Stimulated activated naive B cell treated with anti-CD40 and anti-IgM and Interleukin-4, amounts not matched to agents 10 μg/mL and 1 μg/mL and 100 μg/mL, for 72 hours (primary cell): Measurements from ENCODE around the gene SNAI1.
A peak's percentile ranks its signal among the peaks of the same experiment; 100 is the strongest.
"Not testable (repeated sequence)": the region's sequence is repeated elsewhere in the genome, so short reads cannot be mapped to it uniquely, and the experiment has no call there.

Experiments
- ATAC-seq, 2 donors: fragments of 150-1000 bp; cut with Tn5 transposase; replicated peaks; 2 replicates each; pipeline ENCODE4 v1.10.0; 2021; ENCODE audit warnings: moderate library complexity in 1 of 2
- DNase-seq: peaks from one replicate; pipeline ENCODE4 v3.0.0; 2021
- H3K27ac Mint-ChIP-seq: one replicate; pipeline ENCODE4 v1.8.0; 2022; ENCODE audit warnings: mild to moderate bottlenecking, mixed read lengths
- H3K27me3 Mint-ChIP-seq, 2 donors: one replicate each; pipeline ENCODE4 v1.8.0; 2022; ENCODE audit warnings: mixed read lengths in 2 of 2
- H3K36me3 Mint-ChIP-seq, 2 donors: one replicate each; pipeline ENCODE4 v1.8.0; 2022; ENCODE audit warnings: mixed read lengths in 2 of 2, mild to moderate bottlenecking in 1 of 2
- H3K4me1 Mint-ChIP-seq, 2 donors: one replicate each; pipeline ENCODE4 v1.8.0; 2022; ENCODE audit warnings: mixed read lengths in 2 of 2, mild to moderate bottlenecking in 1 of 2
- H3K4me3 Mint-ChIP-seq, 2 donors: one replicate each; pipeline ENCODE4 v1.8.0; 2022; ENCODE audit warnings: mild to moderate bottlenecking in 2 of 2, mixed read lengths in 2 of 2, moderate library complexity in 1 of 2
- H3K9me3 Mint-ChIP-seq, 2 donors: one replicate each; pipeline ENCODE4 v1.8.0; 2022; ENCODE audit warnings: mixed read lengths in 2 of 2, mild to moderate bottlenecking in 1 of 2

The SNAI1 gene

DNA sequence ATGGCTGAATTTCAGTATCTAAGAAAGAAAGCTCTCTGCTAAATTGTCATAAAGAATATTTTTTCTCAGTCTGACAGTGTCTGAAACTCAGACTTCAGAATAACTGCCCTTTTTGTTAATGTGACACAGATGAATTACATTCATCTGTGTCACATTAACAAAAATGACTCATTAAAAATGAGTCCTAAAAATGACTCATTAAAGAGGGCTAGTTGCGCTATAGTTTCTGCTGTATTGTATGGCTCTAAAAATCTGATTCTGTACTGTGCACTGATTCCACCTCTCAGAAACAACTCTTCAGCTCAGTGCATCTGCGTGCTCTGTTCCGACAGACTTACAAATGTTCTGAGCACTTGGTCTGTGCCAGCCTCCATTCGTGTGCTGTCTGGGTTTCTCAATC, 31.6 kb upstream of the SNAI1 start:
- no peak for DNase-seq
- no peak overlapping the region for H3K4me3 Mint-ChIP-seq
- H3K4me1 Mint-ChIP-seq, result peaks cover 0 to 3% of the 10 kb centered on the region in 2 donors
- no peak overlapping the region for H3K27ac Mint-ChIP-seq
- peaks cover 47 to 63% of the 10 kb centered on the region in 2 donors for H3K36me3 Mint-ChIP-seq
- no peaks in the 10 kb centered on the region for H3K9me3 Mint-ChIP-seq
- no peak for ATAC-seq
- no peaks in the 10 kb centered on the region for H3K27me3 Mint-ChIP-seq

DNA sequence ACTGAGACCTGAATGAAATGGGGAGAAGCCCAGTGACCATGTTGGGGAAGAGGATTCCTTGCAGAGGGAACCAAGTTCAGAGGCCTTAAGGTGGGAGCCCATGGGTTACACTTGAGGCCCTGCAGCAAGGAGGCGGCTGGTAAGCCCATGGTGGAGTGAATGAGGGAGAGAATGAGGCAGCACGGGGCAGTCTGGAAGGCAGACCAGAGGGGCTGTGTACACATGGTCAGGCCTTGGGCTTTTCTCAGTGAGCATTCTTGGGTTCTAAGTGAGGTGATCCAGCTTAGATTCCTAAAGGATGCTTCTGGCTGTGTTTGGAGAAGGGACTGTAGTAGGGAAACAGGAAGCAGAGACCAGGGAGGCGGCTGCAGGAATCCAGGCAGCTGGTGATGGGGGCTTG, 27.6 kb upstream of the SNAI1 start:
- Mint-ChIP-seq H3K36me3 (peaks cover 47 to 64% of the 10 kb centered on the region in 2 donors), H3K4me1 (peaks cover 13 to 25% of the 10 kb centered on the region in 2 donors), H3K9me3 (no peaks in the 10 kb centered on the region), H3K27ac (no peak overlapping the region), H3K4me3 (no peak overlapping the region), H3K27me3 (no peaks in the 10 kb centered on the region)
- no peak for ATAC-seq
- no peak for DNase-seq

DNA sequence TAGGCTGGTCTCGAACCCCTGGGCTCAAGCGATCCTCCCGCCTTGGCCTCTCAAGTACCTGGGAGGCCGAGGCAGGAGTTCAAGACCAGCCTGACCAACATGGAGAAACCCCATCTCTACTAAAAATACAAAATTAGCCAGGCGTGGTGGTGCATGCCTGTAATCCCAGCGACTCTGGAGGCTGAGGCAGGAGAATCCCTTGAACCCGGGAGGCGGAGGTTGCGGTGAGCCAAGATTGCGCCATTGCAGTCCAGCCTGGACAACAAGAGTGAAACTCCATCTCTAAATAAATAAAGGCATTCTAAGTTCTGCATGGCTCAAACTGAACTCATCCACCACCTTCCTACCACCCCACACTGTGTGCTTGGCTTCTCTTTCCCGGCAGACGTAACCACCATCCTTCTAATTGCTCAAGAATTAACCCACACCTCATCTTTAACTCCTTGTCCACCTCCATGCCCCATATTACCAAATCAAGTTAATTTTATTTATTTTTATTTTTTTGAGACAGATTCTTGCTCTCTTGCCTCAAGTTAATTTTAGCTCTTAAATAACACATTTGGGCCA, 26.9 kb upstream of the SNAI1 start:
- H3K27me3 Mint-ChIP-seq, ATAC-seq, DNase-seq, H3K9me3 Mint-ChIP-seq, H3K4me3 Mint-ChIP-seq, H3K27ac Mint-ChIP-seq: not testable (repeated sequence)
- Mint-ChIP-seq H3K4me1 (peaks cover 13 to 25% of the 10 kb centered on the region in 2 donors), H3K36me3 (peaks cover 45 to 61% of the 10 kb centered on the region in 2 donors)

GRCh38 chr20:49956689-49957088, 26.1 kb upstream of the SNAI1 start:
- peaks cover 41 to 61% of the 10 kb centered on the region in 2 donors for H3K36me3 Mint-ChIP-seq

GRCh38 chr20:49957089-49957938, 25.5 kb upstream of the SNAI1 start:
- not testable (repeated sequence) for H3K4me3 Mint-ChIP-seq, H3K27me3 Mint-ChIP-seq, DNase-seq, H3K9me3 Mint-ChIP-seq
- peak; percentile 49 to 64 for ATAC-seq
- Mint-ChIP-seq H3K4me1 (peaks cover 14 to 25% of the 10 kb centered on the region in 2 donors), H3K36me3 (peaks cover 41 to 54% of the 10 kb centered on the region in 2 donors), H3K27ac (peak overlapping the region; percentile 88)

More at GRCh38 chr20:49956689-49957088, 26.1 kb upstream of the SNAI1 start:
- peak overlapping the region; percentile 88 for H3K27ac Mint-ChIP-seq
- DNase-seq, result no peak
- no peak for ATAC-seq
- H3K4me3 Mint-ChIP-seq, result no peak overlapping the region
- no peaks in the 10 kb centered on the region for H3K27me3 Mint-ChIP-seq
- no peaks in the 10 kb centered on the region for H3K9me3 Mint-ChIP-seq
- H3K4me1 Mint-ChIP-seq, result peaks cover 14 to 25% of the 10 kb centered on the region in 2 donors

DNA sequence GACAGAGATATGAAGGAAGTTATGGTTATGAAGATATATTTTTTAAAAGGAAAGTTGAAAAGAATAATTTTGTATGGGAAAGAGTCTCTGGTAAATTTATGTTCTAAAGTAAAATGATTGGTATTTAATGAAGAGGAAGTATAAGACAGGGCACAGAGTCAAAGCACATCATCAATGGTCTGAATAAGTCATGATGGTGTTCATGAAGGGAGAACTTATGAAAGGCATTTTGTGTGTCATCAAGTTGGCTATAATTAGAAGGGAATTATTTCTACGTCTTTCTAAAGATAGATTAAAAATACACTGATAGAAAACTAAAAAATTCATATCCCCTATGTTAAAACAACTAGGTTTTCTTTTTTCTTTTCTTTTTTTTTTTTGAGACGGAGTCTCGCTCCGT, 21.4 kb upstream of the SNAI1 start:
- peaks cover 25 to 35% of the 10 kb centered on the region in 2 donors for H3K36me3 Mint-ChIP-seq
- H3K27ac Mint-ChIP-seq, result no peak overlapping the region
- no peaks in the 10 kb centered on the region for H3K9me3 Mint-ChIP-seq
- H3K27me3 Mint-ChIP-seq, result no peaks in the 10 kb centered on the region
- H3K4me3 Mint-ChIP-seq, result no peak overlapping the region
- peaks cover 14 to 25% of the 10 kb centered on the region in 2 donors for H3K4me1 Mint-ChIP-seq
- no peak for DNase-seq
- ATAC-seq, result peak in 1 of 2 donors; percentile 28

DNA sequence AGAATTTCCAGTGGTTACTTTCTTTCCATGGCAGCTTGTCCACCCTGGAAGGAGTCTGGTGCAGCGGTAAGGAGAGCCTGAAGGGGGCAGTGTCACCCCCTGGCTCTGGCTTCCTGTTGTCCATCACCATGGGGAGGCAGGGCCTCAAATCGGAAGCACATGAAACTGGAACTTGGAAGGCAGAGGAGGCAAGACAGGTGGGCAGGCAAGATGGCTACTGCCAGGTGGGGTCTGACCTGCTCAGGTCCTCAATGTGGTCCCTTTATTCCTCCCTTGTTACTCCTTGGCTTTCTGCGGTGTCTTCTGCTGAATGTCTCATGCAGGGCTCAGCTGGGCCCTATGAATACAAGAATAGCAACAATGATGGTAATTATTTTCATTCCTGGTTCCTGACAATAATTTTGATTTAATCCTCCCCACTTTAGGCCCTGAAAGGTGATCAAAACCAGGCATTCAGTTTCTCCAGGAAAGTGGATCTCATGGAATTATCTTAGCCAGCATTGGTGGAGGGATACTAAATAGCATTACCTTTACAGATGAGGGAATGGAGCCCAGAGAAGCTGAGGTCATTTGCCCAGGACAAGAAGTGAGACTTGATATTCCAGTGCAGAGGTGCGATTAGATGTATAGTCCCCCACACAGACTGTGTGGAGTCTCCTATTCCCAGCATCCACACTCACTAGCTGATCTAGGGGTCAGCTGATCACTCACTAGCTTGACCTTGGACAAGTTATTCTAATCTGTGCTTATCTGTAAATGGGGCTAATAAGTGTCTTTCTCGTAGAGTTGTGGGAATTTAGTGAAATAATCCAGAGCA, 17.6 kb upstream of the SNAI1 start:
- ATAC-seq, result peak in 1 of 2 donors; percentile 49
- H3K4me1 Mint-ChIP-seq, result peaks cover 2 to 5% of the 10 kb centered on the region in 2 donors
- no peaks in the 10 kb centered on the region for H3K9me3 Mint-ChIP-seq
- no peak overlapping the region for H3K27ac Mint-ChIP-seq
- H3K4me3 Mint-ChIP-seq, result no peak overlapping the region
- no peak for DNase-seq
- H3K36me3 Mint-ChIP-seq, result peaks cover 3 to 5% of the 10 kb centered on the region in 2 donors
- no peaks in the 10 kb centered on the region for H3K27me3 Mint-ChIP-seq

DNA sequence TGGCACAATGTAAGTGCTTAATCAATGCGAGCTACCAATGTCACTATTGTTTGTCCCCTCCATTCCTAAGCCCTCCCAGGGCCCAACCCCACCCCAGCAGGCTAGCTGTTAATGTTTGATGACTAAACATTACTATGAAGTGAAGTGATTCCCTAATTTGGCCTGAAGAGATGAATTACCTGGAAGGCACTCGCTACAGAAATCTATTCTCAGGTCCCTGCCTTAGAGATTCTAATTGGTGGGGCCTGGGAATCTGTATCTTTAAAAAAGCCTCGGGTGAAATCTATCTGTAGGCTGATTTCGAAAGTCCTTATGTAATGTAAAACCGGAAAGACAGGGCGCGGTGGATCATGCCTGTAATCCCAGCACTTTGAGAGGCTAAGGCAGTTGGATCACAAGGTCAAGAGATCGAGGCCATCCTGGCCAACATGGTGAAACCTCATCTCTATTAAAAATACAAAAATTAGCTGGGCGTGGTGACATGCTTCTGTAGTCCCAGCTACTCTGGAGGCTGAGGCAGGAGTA, 16.9 kb upstream of the SNAI1 start:
- Mint-ChIP-seq H3K27me3 (no peaks in the 10 kb centered on the region), H3K4me1 (peaks cover 2 to 5% of the 10 kb centered on the region in 2 donors), H3K9me3 (no peaks in the 10 kb centered on the region), H3K4me3 (no peak overlapping the region), H3K27ac (no peak overlapping the region), H3K36me3 (peaks cover 3 to 5% of the 10 kb centered on the region in 2 donors)
- DNase-seq (no peak), ATAC-seq (no peak)

DNA sequence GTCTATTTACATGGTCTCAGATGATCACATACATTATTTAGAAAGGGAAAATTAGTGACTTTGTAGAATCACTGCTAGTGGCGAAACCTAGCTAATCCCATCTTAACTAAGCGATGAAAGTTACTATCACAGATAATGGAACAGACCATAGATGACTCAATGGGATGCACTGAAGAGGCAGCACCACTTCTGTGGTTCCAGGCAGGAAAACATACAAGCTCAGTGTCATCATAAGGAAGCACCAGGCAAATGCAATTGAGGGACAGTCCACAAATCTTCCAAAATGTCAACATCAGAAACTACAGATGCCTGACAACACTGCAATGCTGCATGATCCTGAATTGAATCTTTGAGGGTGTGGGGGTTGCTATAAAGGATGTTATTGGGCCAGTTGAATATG, 15.9 kb upstream of the SNAI1 start:
- no peak overlapping the region for H3K4me3 Mint-ChIP-seq
- no peaks in the 10 kb centered on the region for H3K9me3 Mint-ChIP-seq
- H3K4me1 Mint-ChIP-seq, result peaks cover 0 to 5% of the 10 kb centered on the region in 2 donors
- no peaks in the 10 kb centered on the region for H3K27me3 Mint-ChIP-seq
- no peak for DNase-seq
- ATAC-seq, result no peak
- no peak overlapping the region for H3K27ac Mint-ChIP-seq
- H3K36me3 Mint-ChIP-seq, result peaks cover 0 to 3% of the 10 kb centered on the region in 2 donors

DNA sequence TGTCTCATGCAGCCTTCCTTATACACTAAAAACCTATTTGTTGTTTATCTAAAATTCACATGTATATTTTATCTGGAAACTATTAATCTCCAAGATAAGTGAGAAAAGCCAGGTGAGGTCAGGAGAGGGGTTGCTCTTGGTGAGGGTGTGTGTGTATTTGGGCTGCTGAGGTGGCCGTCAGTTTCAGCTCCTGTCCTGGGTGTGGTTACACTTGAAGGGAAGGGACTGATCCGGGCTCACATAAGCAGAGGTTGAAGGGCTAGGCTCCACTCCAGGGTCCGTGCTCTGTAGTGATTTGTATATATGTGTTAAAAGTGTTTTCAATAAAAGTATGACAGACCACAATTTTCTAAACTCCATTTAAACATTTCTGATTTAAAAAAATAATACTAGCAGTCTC, 13.5 kb upstream of the SNAI1 start:
- peaks cover 0 to 5% of the 10 kb centered on the region in 2 donors for H3K4me1 Mint-ChIP-seq
- DNase-seq (no peak), ATAC-seq (peak in 1 of 2 donors; percentile 51)
- H3K9me3 Mint-ChIP-seq, result no peaks in the 10 kb centered on the region
- H3K27me3 Mint-ChIP-seq, result no peaks in the 10 kb centered on the region
- no peak overlapping the region for H3K4me3 Mint-ChIP-seq
- no peak overlapping the region for H3K27ac Mint-ChIP-seq
- no peaks in the 10 kb centered on the region for H3K36me3 Mint-ChIP-seq

DNA sequence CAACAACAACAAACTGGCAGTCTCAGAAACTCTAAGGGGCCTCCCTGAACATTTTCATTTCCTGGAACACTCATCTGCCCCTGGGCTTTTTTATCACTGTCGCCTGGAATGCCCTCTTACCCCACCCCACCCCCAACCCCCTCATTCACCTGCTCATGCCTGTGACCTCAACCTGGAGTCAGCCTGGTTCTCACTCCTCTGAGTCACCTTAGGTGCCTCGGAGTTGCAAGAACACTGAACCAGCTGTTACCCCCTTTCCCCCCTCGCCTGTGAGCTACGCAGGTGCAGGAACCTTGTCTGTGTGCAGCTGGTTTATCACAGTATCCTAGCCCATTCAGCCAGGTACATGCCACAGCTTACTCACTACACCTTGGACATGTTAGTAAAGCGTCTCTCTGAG, 12.8 kb upstream of the SNAI1 start:
- DNase-seq, result no peak
- Mint-ChIP-seq H3K27ac (no peak overlapping the region), H3K4me3 (no peak overlapping the region), H3K36me3 (no peaks in the 10 kb centered on the region), H3K4me1 (peaks cover 0 to 5% of the 10 kb centered on the region in 2 donors), H3K27me3 (no peaks in the 10 kb centered on the region), H3K9me3 (no peaks in the 10 kb centered on the region)
- no peak for ATAC-seq

GRCh38 chr20:49970498-49970897, 12.3 kb upstream of the SNAI1 start:
- no peak for DNase-seq
- no peaks in the 10 kb centered on the region for H3K9me3 Mint-ChIP-seq
- H3K4me1 Mint-ChIP-seq, result peaks cover 0 to 5% of the 10 kb centered on the region in 2 donors
- ATAC-seq, result no peak
- H3K4me3 Mint-ChIP-seq, result no peak overlapping the region
- H3K27me3 Mint-ChIP-seq, result no peaks in the 10 kb centered on the region
- no peak overlapping the region for H3K27ac Mint-ChIP-seq
- H3K36me3 Mint-ChIP-seq, result no peaks in the 10 kb centered on the region

- H3K9me3 Mint-ChIP-seq, result no peaks in the 10 kb centered on the region
- H3K36me3 Mint-ChIP-seq, result no peaks in the 10 kb centered on the region
- no peak for DNase-seq
- no peak for ATAC-seq
- no peak overlapping the region for H3K27ac Mint-ChIP-seq
- peaks cover 4 to 7% of the 10 kb centered on the region in 2 donors for H3K27me3 Mint-ChIP-seq
- no peak overlapping the region for H3K4me3 Mint-ChIP-seq
- H3K4me1 Mint-ChIP-seq, result no peaks in the 10 kb centered on the region
These were observed 8.8 kb upstream of the SNAI1 start for GRCh38 chr20:49973981-49974380.

DNA sequence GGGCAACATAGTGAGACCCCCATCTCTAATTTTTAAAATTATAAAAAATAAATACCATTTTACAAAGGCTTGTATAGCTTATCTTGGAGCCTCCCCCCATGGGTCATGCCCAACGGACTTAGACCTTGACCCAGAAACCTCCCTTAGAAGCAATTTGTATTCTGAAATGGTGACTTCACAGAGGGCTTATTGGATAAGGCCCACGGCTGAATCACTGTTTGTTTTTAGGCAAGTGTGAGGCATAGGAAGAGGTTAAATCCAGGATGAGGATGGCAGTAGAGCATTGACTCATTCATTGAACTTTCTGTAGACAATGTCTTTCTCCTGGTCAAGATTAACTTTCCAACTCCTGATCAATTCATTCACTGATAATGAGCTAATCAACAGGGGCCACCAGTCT, 6.2 kb upstream of the SNAI1 start:
- Mint-ChIP-seq H3K27me3 (peaks cover 7 to 10% of the 10 kb centered on the region in 2 donors), H3K36me3 (peaks cover 0 to 2% of the 10 kb centered on the region in 2 donors), H3K9me3 (no peaks in the 10 kb centered on the region), H3K27ac (no peak overlapping the region), H3K4me1 (peaks cover 9 to 20% of the 10 kb centered on the region in 2 donors), H3K4me3 (no peak overlapping the region)
- ATAC-seq, result no peak
- no peak for DNase-seq
